HG03354 (cell line): Measurements from ENCODE around the gene USP7.
A peak's percentile ranks its signal among the peaks of the same experiment; 100 is the strongest.

Experiments
- ATAC-seq: cut with Tn5 transposase; IDR thresholded peaks from one replicate; pipeline ENCODE4 v1.9.1; 2021; ENCODE audit warnings: mild to moderate bottlenecking; ENCODE audit not compliant: unreplicated experiment, poor library complexity, severe bottlenecking

Gene USP7

GRCh38 chr16:8956265-8957062 is 7.2 kb downstream of the USP7 start:
- ATAC-seq = no peak

- ATAC-seq = no peak
Measured at GRCh38 chr16:8955828-8956227, 7.9 kb downstream of the USP7 start.

- ATAC-seq = no peak
Measured at GRCh38 chr16:8953064-8953463, 10.6 kb downstream of the USP7 start.

- no peak for ATAC-seq
Measured at GRCh38 chr16:8952281-8952751, 11.4 kb downstream of the USP7 start.

GRCh38 chr16:8951447-8952280 is 12.0 kb downstream of the USP7 start:
- ATAC-seq = peak; percentile 60

GRCh38 chr16:8950580-8951077 is 13.1 kb downstream of the USP7 start:
- ATAC-seq = no peak

GRCh38 chr16:8949536-8950418 is 13.9 kb downstream of the USP7 start:
- ATAC-seq = no peak

- no peak for ATAC-seq
Measured at GRCh38 chr16:8948831-8949230, 14.9 kb downstream of the USP7 start.

GRCh38 chr16:8948069-8948593 is 15.6 kb downstream of the USP7 start:
- no peak for ATAC-seq

- peak; percentile 40 for ATAC-seq
Measured at GRCh38 chr16:8946544-8946943, 17.2 kb downstream of the USP7 start.

GRCh38 chr16:8945626-8946296 is 17.9 kb downstream of the USP7 start:
- no peak for ATAC-seq

- ATAC-seq = peak; percentile 79
Measured at GRCh38 chr16:8943966-8944759, 19.5 kb downstream of the USP7 start.

- no peak for ATAC-seq
Measured at GRCh38 chr16:8943001-8943763, 20.5 kb downstream of the USP7 start.

GRCh38 chr16:8941718-8942344 is 21.9 kb downstream of the USP7 start:
- no peak for ATAC-seq

- ATAC-seq = no peak
Measured at GRCh38 chr16:8937803-8938202, 25.9 kb downstream of the USP7 start.

- peak; percentile 91 for ATAC-seq
Measured at GRCh38 chr16:8936421-8936820, 27.3 kb downstream of the USP7 start.

- ATAC-seq = peak; percentile 53
Measured at GRCh38 chr16:8935989-8936388, 27.7 kb downstream of the USP7 start.
